Vagina (tissue), 2 donors: ENCODE results near the gene STOM. TPM values are rescaled to one million over a fixed set of nuclear protein-coding genes. Genes with fewer than 3 reads are reported as not detected.

ENCODE experiments used
- DNase-seq, 2 donors: peaks; one replicate each; pipeline ENCODE4 v3.0.0-alpha.2; 2017; ENCODE audit errors: extremely low spot score in 2 of 2
- H3K27ac ChIP-seq: fragments of 200-600 bp; sonication (generic); one replicate; pipeline ENCODE4 v1.5.1; 2019
- H3K27me3 ChIP-seq: fragments of 200-600 bp; sonication (generic); one replicate; pipeline ENCODE4 v1.5.1; 2019
- H3K36me3 ChIP-seq, 2 donors: fragments of 200-600 bp; sonication (generic); one replicate each; pipeline ENCODE4 v1.5.1; 2017 to 2019
- H3K4me1 ChIP-seq: fragments of 200-600 bp; sonication (generic); one replicate; pipeline ENCODE4 v1.5.1; 2019
- H3K4me3 ChIP-seq, 2 donors: fragments of 200-600 bp; sonication (generic); 1 replicate in 1 of 2; 2 replicates in 1 of 2; pipeline ENCODE4 v1.5.1; 2016 to 2019
- H3K9me3 ChIP-seq: fragments of 200-600 bp; sonication (generic); one replicate; pipeline ENCODE4 v1.5.1; 2019
- POLR2A ChIP-seq, 2 donors: fragments of 450-650 bp; IDR thresholded peaks; one replicate each; pipeline ENCODE4 v1.6.1; 2017; ENCODE audit warnings: antibody characterized with exemption in 2 of 2, mild to moderate bottlenecking in 2 of 2, moderate library complexity in 2 of 2
- POLR2AphosphoS5 ChIP-seq, 2 donors: sonication (generic); formaldehyde crosslinking; IDR thresholded peaks; one replicate each; pipeline ENCODE4 v1.9.0; 2017; ENCODE audit warnings: antibody characterized with exemption in 2 of 2, mild to moderate bottlenecking in 2 of 2, low read depth in 1 of 2; ENCODE audit not compliant: insufficient read depth in 1 of 2
- intact Hi-C: fragments of 100-400 bp; cut with DNase I; formaldehyde crosslinking; loops from one replicate; pipeline ENCODE4 v1.15.1; 2023
- total RNA-seq: library from RNA; depleted of rRNA; stranded (reverse); fragments of >200 nt; gene quantifications from one replicate; pipeline ENCODE4 v1.2.3, GENCODE V29; 2016
- TF ChIP-seq, protein P1 (sequence below), 3 experiments: fragments of 450-650 bp in 2 of 3; fragments of 200-600 bp in 1 of 3; sonication (generic) in 1 of 3; IDR thresholded peaks; one replicate each; pipeline ENCODE4 v1.5.1; 2017 to 2019; ENCODE audit warnings: antibody characterized with exemption in 3 of 3, mild to moderate bottlenecking in 2 of 3, moderate library complexity in 2 of 3

Gene STOM
- total RNA-seq, 1 donor from 2014 or later, result 263 TPM

DNA sequence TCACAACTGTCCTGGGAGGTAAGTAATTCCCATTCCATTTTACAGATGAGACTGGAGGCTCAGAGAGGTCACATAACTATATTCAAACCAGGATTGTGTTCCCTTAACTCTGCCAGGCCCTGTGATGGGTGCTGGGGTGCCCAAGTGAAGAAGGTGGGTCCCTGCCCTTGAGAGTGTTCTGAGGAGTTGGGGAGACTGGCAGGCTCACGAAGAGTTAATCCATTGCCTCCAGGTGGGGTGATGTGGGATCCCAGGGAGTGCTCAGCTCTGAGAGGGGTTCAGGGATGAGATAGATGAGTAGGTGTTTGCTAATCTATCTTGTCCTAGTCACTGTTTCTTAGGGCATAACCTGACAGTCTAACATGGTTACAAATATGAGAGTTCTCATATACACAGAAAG lies 65.3 kb downstream of the STOM start:
- intact Hi-C loops, result no loop called here
- Histone ChIP-seq H3K4me1 (peaks cover 75% of the 10 kb centered on the region), H3K9me3 (no peaks in the 10 kb centered on the region), H3K4me3 (no peak overlapping the region), H3K27ac (peak overlapping the region; percentile 97), H3K27me3 (no peaks in the 10 kb centered on the region), H3K36me3 (peaks cover 0 to 78% of the 10 kb centered on the region in 2 donors)
- TF ChIP-seq, protein P1, sequence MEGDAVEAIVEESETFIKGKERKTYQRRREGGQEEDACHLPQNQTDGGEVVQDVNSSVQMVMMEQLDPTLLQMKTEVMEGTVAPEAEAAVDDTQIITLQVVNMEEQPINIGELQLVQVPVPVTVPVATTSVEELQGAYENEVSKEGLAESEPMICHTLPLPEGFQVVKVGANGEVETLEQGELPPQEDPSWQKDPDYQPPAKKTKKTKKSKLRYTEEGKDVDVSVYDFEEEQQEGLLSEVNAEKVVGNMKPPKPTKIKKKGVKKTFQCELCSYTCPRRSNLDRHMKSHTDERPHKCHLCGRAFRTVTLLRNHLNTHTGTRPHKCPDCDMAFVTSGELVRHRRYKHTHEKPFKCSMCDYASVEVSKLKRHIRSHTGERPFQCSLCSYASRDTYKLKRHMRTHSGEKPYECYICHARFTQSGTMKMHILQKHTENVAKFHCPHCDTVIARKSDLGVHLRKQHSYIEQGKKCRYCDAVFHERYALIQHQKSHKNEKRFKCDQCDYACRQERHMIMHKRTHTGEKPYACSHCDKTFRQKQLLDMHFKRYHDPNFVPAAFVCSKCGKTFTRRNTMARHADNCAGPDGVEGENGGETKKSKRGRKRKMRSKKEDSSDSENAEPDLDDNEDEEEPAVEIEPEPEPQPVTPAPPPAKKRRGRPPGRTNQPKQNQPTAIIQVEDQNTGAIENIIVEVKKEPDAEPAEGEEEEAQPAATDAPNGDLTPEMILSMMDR (IDR thresholded peaks at IDR 0.05), result no peak
- TF ChIP-seq POLR2A (IDR thresholded peaks at IDR 0.05), result no peak
- no peak for TF ChIP-seq POLR2AphosphoS5 (IDR thresholded peaks at IDR 0.05; ENCODE audit: insufficient read depth in 1 of 2, low read depth in 1 of 2)
- DNase-seq, result no peak

DNA sequence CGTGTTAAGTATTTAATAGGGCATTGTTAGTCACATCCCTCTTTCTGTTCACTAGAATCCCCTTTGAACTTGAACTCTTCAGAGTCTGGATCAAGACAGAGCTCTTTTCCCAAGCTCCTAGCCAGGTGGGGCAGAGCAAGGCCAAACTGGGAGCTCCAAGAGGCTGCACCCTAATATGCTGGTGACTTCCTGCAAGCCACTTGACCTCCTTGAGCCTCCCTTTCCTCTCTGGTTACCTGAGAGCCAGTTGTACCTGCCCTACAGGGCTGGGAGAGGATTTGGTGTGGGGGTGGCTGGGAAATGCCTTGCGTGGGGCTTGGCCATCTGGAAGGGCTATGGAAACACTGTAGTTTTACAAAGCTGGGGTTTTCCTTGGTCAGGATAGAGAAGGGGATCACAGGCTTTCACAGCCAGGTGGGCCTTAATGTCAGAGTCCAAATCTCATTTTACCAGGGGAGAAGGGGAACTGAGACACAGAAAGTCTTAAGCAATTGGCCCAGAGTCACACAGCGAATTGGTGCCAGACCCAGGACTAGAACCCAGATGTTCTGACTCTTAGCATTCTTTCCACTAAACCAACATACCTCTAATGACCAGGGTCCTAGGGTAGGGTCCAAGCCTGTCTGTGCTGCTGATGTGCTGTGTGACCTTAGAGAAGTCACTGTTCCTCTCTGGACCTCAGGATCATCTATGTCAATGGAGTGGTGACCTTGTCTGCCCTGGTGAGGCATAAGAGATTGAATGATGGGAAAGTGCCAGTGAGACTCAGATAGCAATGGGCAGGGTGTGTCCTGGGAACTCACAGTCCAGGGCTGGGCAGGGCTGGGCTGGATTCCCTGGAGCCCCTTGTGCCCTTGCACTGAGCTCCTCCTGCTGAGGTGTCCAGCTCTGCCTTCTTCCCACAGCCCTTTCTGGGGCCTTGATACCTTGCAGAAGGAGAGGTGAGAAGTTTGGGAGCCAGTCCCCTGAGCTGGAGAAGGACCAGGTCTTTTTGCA lies 66.3 kb downstream of the STOM start:
- TF ChIP-seq, protein P1 (IDR thresholded peaks at IDR 0.05), result no peak
- TF ChIP-seq POLR2AphosphoS5 (IDR thresholded peaks at IDR 0.05; ENCODE audit: insufficient read depth in 1 of 2, low read depth in 1 of 2), result no peak
- no peak for TF ChIP-seq POLR2A (IDR thresholded peaks at IDR 0.05)
- Histone ChIP-seq H3K9me3 (no peaks in the 10 kb centered on the region), H3K27me3 (no peaks in the 10 kb centered on the region), H3K27ac (peak overlapping the region; percentile 97), H3K36me3 (peaks cover 0 to 68% of the 10 kb centered on the region in 2 donors), H3K4me3 (peak overlapping the region in 1 of 2 donors; percentile 60), H3K4me1 (peaks cover 82% of the 10 kb centered on the region)
- no peak for DNase-seq
- intact Hi-C loops, result no loop called here

DNA sequence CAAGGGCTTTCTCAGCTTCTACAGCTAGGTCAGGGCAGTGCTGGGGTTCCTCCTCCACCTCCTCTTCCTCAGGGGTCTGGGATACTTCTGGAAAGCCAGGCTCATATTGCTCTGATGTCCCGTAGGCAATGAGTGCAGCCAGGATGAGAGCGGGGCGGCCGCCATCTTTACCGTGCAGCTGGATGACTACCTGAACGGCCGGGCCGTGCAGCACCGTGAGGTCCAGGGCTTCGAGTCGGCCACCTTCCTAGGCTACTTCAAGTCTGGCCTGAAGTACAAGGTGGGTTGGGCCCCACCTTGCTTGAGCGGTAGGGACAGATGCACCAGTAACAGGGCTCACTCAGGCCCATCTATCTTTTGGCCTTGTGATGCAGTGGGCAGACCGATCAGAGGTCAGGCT lies 67.3 kb downstream of the STOM start:
- peak overlapping the region; percentile 33 to 60 for H3K4me3 ChIP-seq
- H3K27ac ChIP-seq, result peak overlapping the region; percentile 97
- no peak for DNase-seq
- intact Hi-C loops, result no loop called here
- TF ChIP-seq POLR2AphosphoS5 (IDR thresholded peaks at IDR 0.05; ENCODE audit: insufficient read depth in 1 of 2, low read depth in 1 of 2) (no peak), POLR2A (IDR thresholded peaks at IDR 0.05) (no peak)
- TF ChIP-seq, protein P1 (IDR thresholded peaks at IDR 0.05), result no peak
- H3K36me3 ChIP-seq, result peaks cover 0 to 59% of the 10 kb centered on the region in 2 donors
- no peaks in the 10 kb centered on the region for H3K9me3 ChIP-seq
- peaks cover 87% of the 10 kb centered on the region for H3K4me1 ChIP-seq
- no peaks in the 10 kb centered on the region for H3K27me3 ChIP-seq

DNA sequence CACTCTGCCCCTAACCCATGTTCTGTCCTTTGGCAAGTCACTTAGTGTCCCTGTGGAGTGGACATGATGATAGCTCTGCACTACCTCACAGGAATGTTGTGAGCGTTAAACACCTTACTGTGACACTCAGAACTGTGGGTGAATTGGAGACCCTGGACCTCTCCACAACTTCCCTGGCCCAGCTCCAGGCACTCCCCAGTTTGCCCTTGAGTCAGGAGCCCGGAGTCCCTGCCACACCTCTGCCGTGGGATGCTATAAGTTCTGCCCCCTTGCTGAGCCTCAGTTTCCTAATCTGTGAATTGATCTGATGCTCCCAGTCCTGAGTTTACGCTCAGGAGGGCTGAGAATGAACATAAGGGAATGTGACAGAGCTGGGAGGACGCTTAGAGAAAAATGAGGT lies 67.7 kb downstream of the STOM start:
- TF ChIP-seq, protein P1 (IDR thresholded peaks at IDR 0.05), result no peak
- TF ChIP-seq POLR2AphosphoS5 (IDR thresholded peaks at IDR 0.05; ENCODE audit: insufficient read depth in 1 of 2, low read depth in 1 of 2) (no peak), POLR2A (IDR thresholded peaks at IDR 0.05) (no peak)
- Histone ChIP-seq H3K9me3 (no peaks in the 10 kb centered on the region), H3K27me3 (no peaks in the 10 kb centered on the region), H3K4me3 (peak overlapping the region; percentile 33 to 60), H3K27ac (peak overlapping the region; percentile 97), H3K4me1 (peaks cover 87% of the 10 kb centered on the region), H3K36me3 (peaks cover 0 to 54% of the 10 kb centered on the region in 2 donors)
- DNase-seq, result no peak
- intact Hi-C loops, result no loop called here

DNA sequence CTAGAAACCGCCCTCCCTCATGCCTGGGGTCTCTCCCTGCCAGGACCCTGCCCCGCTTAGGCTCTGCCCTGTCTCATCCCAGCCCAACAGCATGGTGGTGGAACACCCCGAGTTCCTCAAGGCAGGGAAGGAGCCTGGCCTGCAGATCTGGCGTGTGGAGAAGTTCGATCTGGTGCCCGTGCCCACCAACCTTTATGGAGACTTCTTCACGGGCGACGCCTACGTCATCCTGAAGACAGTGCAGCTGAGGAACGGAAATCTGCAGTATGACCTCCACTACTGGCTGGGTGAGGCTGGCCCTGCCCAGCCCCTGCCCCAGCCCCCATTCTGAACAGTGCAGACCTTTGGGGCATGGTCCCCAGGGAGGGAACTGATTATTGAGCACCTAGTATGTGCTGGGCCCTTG lies 68.2 kb downstream of the STOM start:
- no peak for TF ChIP-seq POLR2A (IDR thresholded peaks at IDR 0.05)
- peak in 1 of 2 donors; percentile 23 for TF ChIP-seq POLR2AphosphoS5 (IDR thresholded peaks at IDR 0.05; ENCODE audit: insufficient read depth in 1 of 2, low read depth in 1 of 2)
- TF ChIP-seq, protein P1 (IDR thresholded peaks at IDR 0.05), result no peak
- Histone ChIP-seq H3K27me3 (no peaks in the 10 kb centered on the region), H3K9me3 (no peaks in the 10 kb centered on the region), H3K27ac (peak overlapping the region; percentile 97), H3K36me3 (peaks cover 0 to 51% of the 10 kb centered on the region in 2 donors), H3K4me1 (peaks cover 87% of the 10 kb centered on the region), H3K4me3 (peak overlapping the region; percentile 33 to 60)
- intact Hi-C loops, result no loop called here
- no peak for DNase-seq
